Prostate gland (tissue), 2 donors: Measurements from ENCODE around the gene EIPR1. TPM values are rescaled to one million over a fixed set of nuclear protein-coding genes. Genes with fewer than 3 reads are reported as not detected.
"Not testable (repeated sequence)": the region's sequence is repeated elsewhere in the genome, so short reads cannot be mapped to it uniquely, and the experiment has no call there.

Experiments
- DNase-seq: peaks from one replicate; pipeline ENCODE4 v3.0.0-alpha.2; 2019; ENCODE audit warnings: low spot score
- H3K27ac ChIP-seq, 2 donors: fragments of 200-600 bp; sonication (generic); 2 replicates each; pipeline ENCODE4 v1.5.1; 2017 to 2019
- H3K27me3 ChIP-seq: fragments of 200-600 bp; sonication (generic); replicated peaks from 2 replicates; pipeline ENCODE4 v1.5.1; 2019; ENCODE audit not compliant: insufficient read depth
- H3K36me3 ChIP-seq, 2 donors: fragments of 200-600 bp; sonication (generic); 1 replicate in 1 of 2; 2 replicates in 1 of 2; pipeline versions ENCODE4 v1.5.1 to v1.8.1; 2017 to 2019
- H3K4me1 ChIP-seq: fragments of 200-600 bp; sonication (generic); replicated peaks from 2 replicates; pipeline ENCODE4 v1.5.1; 2019
- H3K4me3 ChIP-seq, 2 donors: fragments of 200-600 bp; sonication (generic); 2 replicates each; pipeline ENCODE4 v1.5.1; 2017 to 2019
- H3K9me3 ChIP-seq: fragments of 200-600 bp; sonication (generic); 2 replicates; pipeline ENCODE4 v1.5.1; 2017
- CTCF ChIP-seq, 4 experiments: fragments of 200-600 bp in 2 of 4; fragments of 450-650 bp in 2 of 4; sonication (generic) in 2 of 4; IDR thresholded peaks; 1 replicate in 3 of 4; 2 replicates in 1 of 4; pipeline ENCODE4 v1.5.1; 2016 to 2019; ENCODE audit warnings: antibody characterized with exemption in 4 of 4, mild to moderate bottlenecking in 2 of 4, moderate library complexity in 2 of 4
- POLR2A ChIP-seq: fragments of 450-650 bp; IDR thresholded peaks from one replicate; pipeline ENCODE4 v1.6.1; 2016; ENCODE audit warnings: antibody characterized with exemption, mild to moderate bottlenecking
- POLR2AphosphoS5 ChIP-seq: sonication (generic); formaldehyde crosslinking; IDR thresholded peaks from one replicate; pipeline ENCODE4 v1.6.1; 2017; ENCODE audit warnings: antibody characterized with exemption
- WGBS: methylation state at CpG from one replicate; pipeline ENCODE4 v1.1.5; 2018; 5-methylcytosine and 5-hydroxymethylcytosine counted together
- intact Hi-C: fragments of 100-400 bp; cut with DNase I; formaldehyde crosslinking; loops from one replicate; pipeline ENCODE4 v1.14.2; 2022
- total RNA-seq, 2 donors: library from RNA; depleted of rRNA; stranded (reverse); fragments of >200 nt; gene quantifications; one replicate each; pipeline ENCODE4 v1.1.0, GENCODE V29; 2016

Gene EIPR1
- total RNA-seq, 2 donors from 2014 or later, result 30.0 to 52.3 TPM

GRCh38 chr2:3377279-3377611 lies 373 bp downstream of the EIPR1 start:
- WGBS, result under 1% methylated on average over 8 of the region's 8 CpGs
- H3K27ac ChIP-seq, result peak overlapping the region; percentile 86 to 91

GRCh38 chr2:3376821-3377220 lies 797 bp downstream of the EIPR1 start:
- intact Hi-C loops, result loop anchor here (5.0 kb wide), 2 partner anchors 180 to 200 kb away; partner anchors contain the start of genes RNASEH1 and RPS7
- H3K4me3 ChIP-seq, result peak overlapping the region; percentile 57 to 73
- WGBS, result 66% methylated on average over 6 of the region's 6 CpGs

More at GRCh38 chr2:3377279-3377611, 373 bp downstream of the EIPR1 start:
- no peaks in the 10 kb centered on the region for H3K9me3 ChIP-seq
- DNase-seq, result no peak
- H3K27me3 ChIP-seq, result no peaks in the 10 kb centered on the region
- no peaks in the 10 kb centered on the region for H3K36me3 ChIP-seq
- H3K4me3 ChIP-seq, result peak overlapping the region; percentile 57 to 73
- no peaks in the 10 kb centered on the region for H3K4me1 ChIP-seq
- TF ChIP-seq POLR2A (no peak), CTCF (IDR thresholded peaks at IDR 0.05) (no peak), POLR2AphosphoS5 (no peak)
- intact Hi-C loops, result loop anchor here (5.0 kb wide), 2 partner anchors 180 to 200 kb away; partner anchors contain the start of genes RNASEH1 and RPS7

GRCh38 chr2:3369340-3370181 lies 8.1 kb downstream of the EIPR1 start:
- H3K4me3 ChIP-seq, intact Hi-C loops, DNase-seq, H3K27me3 ChIP-seq, H3K36me3 ChIP-seq, H3K27ac ChIP-seq, H3K9me3 ChIP-seq, H3K4me1 ChIP-seq: not testable (repeated sequence)
- WGBS, result 93% methylated on average over 33 of the region's 34 CpGs

More at GRCh38 chr2:3376821-3377220, 797 bp downstream of the EIPR1 start:
- Histone ChIP-seq H3K9me3 (no peaks in the 10 kb centered on the region), H3K27me3 (no peaks in the 10 kb centered on the region), H3K27ac (no peak overlapping the region), H3K4me1 (no peaks in the 10 kb centered on the region), H3K36me3 (no peaks in the 10 kb centered on the region)
- TF ChIP-seq POLR2AphosphoS5, result no peak
- no peak for TF ChIP-seq POLR2A
- no peak for TF ChIP-seq CTCF (IDR thresholded peaks at IDR 0.05)
- DNase-seq, result no peak

DNA sequence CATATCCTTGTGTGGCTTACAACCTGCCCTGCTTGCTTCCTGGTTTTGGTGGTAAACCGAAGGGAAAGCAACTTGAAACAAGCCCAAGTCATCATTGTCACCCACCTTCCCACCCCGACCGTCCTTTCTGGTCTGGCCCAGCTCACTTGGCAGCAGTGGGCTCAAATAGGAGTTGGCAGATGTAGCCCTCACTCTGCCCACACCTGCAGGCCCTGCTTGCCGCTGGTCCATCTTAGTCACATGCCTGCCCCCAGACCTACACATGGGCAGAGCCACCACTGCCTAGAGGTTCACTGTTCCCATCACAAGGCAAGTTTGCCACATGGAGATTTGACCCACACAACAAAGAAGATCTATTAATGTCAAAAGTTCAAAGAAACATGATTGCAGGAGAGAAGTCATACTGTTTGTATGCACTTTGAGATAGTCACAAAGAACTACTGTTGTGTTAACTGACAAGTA lies 9.3 kb downstream of the EIPR1 start:
- TF ChIP-seq POLR2AphosphoS5 (no peak), POLR2A (no peak), CTCF (IDR thresholded peaks at IDR 0.05) (no peak)
- no peaks in the 10 kb centered on the region for H3K4me1 ChIP-seq
- H3K4me3 ChIP-seq, result no peak overlapping the region
- intact Hi-C loops, result no loop called here
- DNase-seq, result no peak
- no peaks in the 10 kb centered on the region for H3K27me3 ChIP-seq
- no peaks in the 10 kb centered on the region for H3K9me3 ChIP-seq
- H3K27ac ChIP-seq, result no peak overlapping the region
- 100% methylated on average over 4 of the region's 4 CpGs for WGBS
- H3K36me3 ChIP-seq, result no peaks in the 10 kb centered on the region

GRCh38 chr2:3365219-3365618 lies 12.4 kb downstream of the EIPR1 start:
- Histone ChIP-seq H3K27me3 (no peaks in the 10 kb centered on the region), H3K36me3 (no peaks in the 10 kb centered on the region), H3K9me3 (no peaks in the 10 kb centered on the region), H3K4me1 (no peaks in the 10 kb centered on the region), H3K4me3 (no peak overlapping the region), H3K27ac (no peak overlapping the region)
- WGBS, result 96% methylated on average over 5 of the region's 5 CpGs
- TF ChIP-seq POLR2AphosphoS5 (no peak), CTCF (IDR thresholded peaks at IDR 0.05) (no peak), POLR2A (no peak)
- no peak for DNase-seq
- intact Hi-C loops, result no loop called here
